Fibroblast of pulmonary artery (primary cell): ENCODE data around the gene WSCD2.

ENCODE experiments used
- DNase-seq: peaks from one replicate; pipeline ENCODE4 v3.0.0-alpha.2; 2010; ENCODE audit warnings: low read depth
- H3K4me3 ChIP-seq: replicated peaks from 2 replicates; pipeline ENCODE4 v1.5.1; 2011; ENCODE audit warnings: low read depth, mild to moderate bottlenecking, control low read depth, low read length, moderate library complexity
- CTCF ChIP-seq: IDR thresholded peaks from 2 replicates; pipeline ENCODE4 v1.5.1; 2011; ENCODE audit warnings: mild to moderate bottlenecking, control low read depth, low read length, inconsistent platforms; ENCODE audit errors: missing control alignments

WSCD2 gene

GRCh38 chr12:108185002-108185401 is 55.9 kb downstream of the WSCD2 start:
- DNase-seq, result no peak
- TF ChIP-seq CTCF, result no peak
- H3K4me3 ChIP-seq, result no peak overlapping the region

GRCh38 chr12:108187831-108188230 is 58.7 kb downstream of the WSCD2 start:
- DNase-seq, result no peak
- H3K4me3 ChIP-seq, result no peak overlapping the region
- no peak for TF ChIP-seq CTCF

DNA sequence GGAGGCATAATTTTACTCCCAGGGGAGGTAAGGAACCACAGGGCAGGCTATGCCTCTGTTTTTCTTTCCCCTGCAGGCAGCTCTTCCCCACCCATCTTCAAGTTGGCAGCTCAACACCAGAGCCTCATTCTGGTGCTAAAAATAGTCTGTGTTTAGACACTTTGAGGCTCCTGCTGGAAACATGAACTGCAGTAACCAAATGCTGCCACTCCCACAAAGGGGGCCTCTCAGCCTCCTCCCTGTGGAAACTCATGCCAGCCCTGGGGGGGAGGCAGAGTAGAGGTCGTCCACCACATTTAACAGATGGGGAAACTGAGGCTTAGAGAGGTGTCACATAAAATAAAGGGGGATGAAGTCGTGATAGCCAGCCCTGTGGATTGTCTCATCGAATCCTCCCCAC is 61.4 kb downstream of the WSCD2 start:
- no peak for TF ChIP-seq CTCF
- H3K4me3 ChIP-seq, result no peak overlapping the region
- no peak for DNase-seq

DNA sequence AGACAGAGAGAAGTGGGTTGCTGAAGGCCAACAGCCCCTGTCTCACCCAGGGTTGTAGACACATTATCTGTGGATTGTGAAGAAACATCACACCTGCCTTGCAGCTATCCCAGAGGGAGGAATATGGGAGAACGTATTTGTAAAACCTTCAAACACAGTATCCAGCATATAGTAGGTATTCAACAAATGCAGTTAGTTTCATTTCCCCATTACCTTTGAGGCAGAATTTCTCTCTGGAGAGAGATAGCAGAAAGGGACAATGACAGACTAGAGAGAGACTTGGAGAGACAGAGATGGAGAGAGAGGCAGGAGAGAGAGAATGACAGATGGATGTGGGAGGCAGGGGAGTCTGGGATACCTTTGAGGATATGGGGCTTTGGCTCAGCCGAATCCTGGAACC is 62.0 kb downstream of the WSCD2 start:
- no peak overlapping the region for H3K4me3 ChIP-seq
- no peak for TF ChIP-seq CTCF
- DNase-seq, result no peak

DNA sequence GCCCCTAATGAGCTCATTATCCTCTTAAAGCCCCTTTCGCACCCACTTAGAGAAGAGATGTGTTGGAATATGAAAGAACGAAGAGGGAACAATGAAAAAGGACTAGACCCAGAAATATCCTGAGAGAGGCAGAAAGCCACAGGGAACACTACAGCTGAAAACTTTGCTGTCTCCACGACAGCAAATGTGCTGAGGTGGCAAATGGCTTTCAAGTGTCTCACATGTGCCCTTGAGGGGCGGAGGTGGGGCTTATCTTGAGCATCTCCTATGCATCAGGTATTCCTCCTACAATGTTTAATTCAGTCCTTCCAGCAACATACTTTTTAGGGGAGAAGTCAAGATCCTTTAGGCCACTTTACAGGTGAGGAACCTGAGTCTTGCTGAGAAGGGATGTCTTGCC is 62.9 kb downstream of the WSCD2 start:
- DNase-seq, result no peak
- H3K4me3 ChIP-seq, result no peak overlapping the region
- TF ChIP-seq CTCF, result no peak

DNA sequence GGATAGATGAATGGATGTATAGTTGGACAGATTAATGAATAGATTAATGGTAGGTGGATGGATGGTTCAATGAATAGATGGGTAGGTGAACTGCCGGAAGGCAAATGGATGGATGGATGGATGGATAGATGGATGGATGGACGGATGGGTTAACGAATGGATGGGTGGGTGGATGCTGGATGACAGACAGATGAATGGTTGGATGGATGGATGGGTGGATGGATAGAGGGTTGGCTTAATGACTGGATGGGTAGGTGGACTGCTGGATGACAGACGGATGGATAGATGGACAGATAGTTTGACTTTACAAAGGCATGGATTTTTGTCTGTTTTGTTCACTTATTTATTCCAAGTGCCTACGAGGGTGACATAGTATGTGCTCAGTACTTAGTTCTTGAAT is 64.4 kb downstream of the WSCD2 start:
- no peak for DNase-seq
- TF ChIP-seq CTCF, result no peak
- H3K4me3 ChIP-seq, result no peak overlapping the region

GRCh38 chr12:108193917-108194316 is 64.8 kb downstream of the WSCD2 start:
- no peak overlapping the region for H3K4me3 ChIP-seq
- DNase-seq, result peak; percentile 16
- peak; percentile 54 for TF ChIP-seq CTCF
